Ovary (tissue), 9 donors: ENCODE results near the gene MAG. TPM values are rescaled to one million over a fixed set of nuclear protein-coding genes. Genes with fewer than 3 reads are reported as not detected.

ENCODE experiments used
- DNase-seq, 5 donors: peaks; one replicate each; pipeline ENCODE4 v3.0.0-alpha.2; 2019 to 2020
- H3K27ac ChIP-seq, 2 donors: fragments of 200-600 bp; one replicate each; pipeline versions ENCODE4 v1.5.1 to v1.8.0; 2019 to 2022
- H3K27me3 ChIP-seq: fragments of 200-600 bp; one replicate; pipeline ENCODE4 v1.8.0; 2022
- H3K36me3 ChIP-seq: fragments of 200-600 bp; sonication (generic); one replicate; pipeline ENCODE4 v1.5.1; 2019
- H3K4me1 ChIP-seq: one replicate; pipeline ENCODE4 v1.8.1; 2013; ENCODE audit warnings: mild to moderate bottlenecking, moderate library complexity; ENCODE audit not compliant: insufficient read depth
- H3K4me3 ChIP-seq: fragments of 200-600 bp; sonication (generic); one replicate; pipeline ENCODE4 v1.5.1; 2017
- H3K9me3 ChIP-seq, 2 donors: fragments of 200-600 bp in 1 of 2; sonication (generic) in 1 of 2; one replicate each; pipeline versions ENCODE4 v1.5.1 to v1.8.1; 2013 to 2019; ENCODE audit warnings: mild to moderate bottlenecking in 1 of 2, moderate library complexity in 1 of 2
- CTCF ChIP-seq, 3 donors: fragments of 450-650 bp in 2 of 3; fragments of 200-600 bp in 1 of 3; IDR thresholded peaks; one replicate each; pipeline versions ENCODE4 v1.5.1 to v1.8.0; 2016 to 2022; ENCODE audit warnings: antibody characterized with exemption in 3 of 3, mild to moderate bottlenecking in 1 of 3
- EP300 ChIP-seq: sonication (generic); formaldehyde crosslinking; IDR thresholded peaks from one replicate; pipeline ENCODE4 v1.6.1; 2017; ENCODE audit warnings: antibody characterized with exemption
- POLR2A ChIP-seq: fragments of 450-650 bp; IDR thresholded peaks from one replicate; pipeline ENCODE4 v1.6.1; 2017; ENCODE audit warnings: antibody characterized with exemption, mild to moderate bottlenecking, moderate library complexity
- WGBS, 3 donors: extraction: QIAGEN DNeasy Blood & Tissue Kit in 1 of 3; methylation state at CpG; one replicate each; pipeline versions ENCODE4 v1.1.5 to v1.1.7; 2013 to 2017; 5-methylcytosine and 5-hydroxymethylcytosine counted together
- intact Hi-C, 4 donors: fragments of 100-400 bp; cut with DNase I; formaldehyde crosslinking; loops; one replicate each; pipeline versions ENCODE4 v1.11.0 to v1.15.1; 2022 to 2023
- polyA plus RNA-seq, 2 donors: library from polyadenylated mRNA; stranded (reverse); fragments of 200-250 nt in 1 of 2; fragments of 350-450 nt in 1 of 2; fragmentation: Illumina TruSeq in 1 of 2; extraction: RNeasy Lipid Tissue Mini Kit (QIAGEN cat#74804) in 1 of 2; gene quantifications; one replicate each; pipeline ENCODE4 v1.2.3, GENCODE V29; 2013 to 2014
- total RNA-seq, 7 donors: library from RNA; depleted of rRNA in 2 of 7; stranded (reverse); fragments of >200 nt in 2 of 7; fragmentation: NEBNext Ultra II Directional in 3 of 7; extraction: Animal tissue kit (Norgen Biotek cat#: 25700) in 3 of 7; gene quantifications; one replicate each; pipeline versions ENCODE4 v1.1.0 to v1.2.4, GENCODE V29; 2016 to 2023
- donor health status: DM: no; HTN: no; CAD: no; lungs with moderate emphysema.
- donor health status: DM: no; HTN: no; CAD: no.
- donor health status: Bipolar disorder and iron deficiency.
- donor health status: DM: yes; HTN: yes; CAD: no.
- donor health status: DM: no; HTN: no; CAD: no.
- donor health status: DM: yes; HTN: yes; CAD: no.

The MAG gene
- total and polyA plus RNA-seq, 9 donors = 1.1 to 146 (median 94.2) TPM

GRCh38 chr19:35329323-35329722 is 37.4 kb downstream of the MAG start:
- H3K9me3 ChIP-seq = no peaks in the 10 kb centered on the region
- DNase-seq = no peak
- no peak overlapping the region for H3K4me3 ChIP-seq
- TF ChIP-seq CTCF (IDR thresholded peaks at IDR 0.05) = no peak
- no peak for TF ChIP-seq EP300
- no peak for TF ChIP-seq POLR2A
- no peak overlapping the region for H3K27ac ChIP-seq
- no peaks in the 10 kb centered on the region for H3K4me1 ChIP-seq
- H3K27me3 ChIP-seq = no peaks in the 10 kb centered on the region
- intact Hi-C loops = no loop called here
- 82 to 91% (median 89%) methylated on average over 3 to 4 of the region's 4 CpGs for WGBS, 3 donors
- no peaks in the 10 kb centered on the region for H3K36me3 ChIP-seq

GRCh38 chr19:35330475-35330874 is 38.5 kb downstream of the MAG start:
- intact Hi-C loops = no loop called here
- WGBS, 3 donors = 76 to 84% (median 79%) methylated on average over 7 of the region's 7 CpGs

GRCh38 chr19:35331551-35332214 is 39.7 kb downstream of the MAG start:
- Histone ChIP-seq H3K36me3 (no peaks in the 10 kb centered on the region), H3K27me3 (no peaks in the 10 kb centered on the region), H3K27ac (peak overlapping the region in 1 of 2 donors; percentile 8), H3K4me3 (no peak overlapping the region), H3K9me3 (no peaks in the 10 kb centered on the region), H3K4me1 (no peaks in the 10 kb centered on the region)
- WGBS, 3 donors = 54 to 66% (median 63%) methylated on average over 14 of the region's 14 CpGs
- DNase-seq = no peak
- intact Hi-C loops = no loop called here
- TF ChIP-seq POLR2A = no peak
- no peak for TF ChIP-seq EP300
- TF ChIP-seq CTCF (IDR thresholded peaks at IDR 0.05) = no peak

More at GRCh38 chr19:35330475-35330874, 38.5 kb downstream of the MAG start:
- TF ChIP-seq CTCF (IDR thresholded peaks at IDR 0.05) (no peak), POLR2A (no peak), EP300 (no peak)
- no peak for DNase-seq
- no peaks in the 10 kb centered on the region for H3K9me3 ChIP-seq
- H3K4me3 ChIP-seq = no peak overlapping the region
- H3K36me3 ChIP-seq = no peaks in the 10 kb centered on the region
- H3K27ac ChIP-seq = no peak overlapping the region
- H3K27me3 ChIP-seq = no peaks in the 10 kb centered on the region
- H3K4me1 ChIP-seq = no peaks in the 10 kb centered on the region

- Histone ChIP-seq H3K27ac (no peak overlapping the region), H3K4me3 (no peak overlapping the region), H3K36me3 (no peaks in the 10 kb centered on the region), H3K9me3 (no peaks in the 10 kb centered on the region), H3K27me3 (no peaks in the 10 kb centered on the region), H3K4me1 (no peaks in the 10 kb centered on the region)
- 59 to 65% (median 60%) methylated on average over 12 of the region's 12 CpGs for WGBS, 3 donors
- intact Hi-C loops = no loop called here
- TF ChIP-seq EP300 (no peak), CTCF (IDR thresholded peaks at IDR 0.05) (no peak), POLR2A (no peak)
- no peak for DNase-seq
Measured at GRCh38 chr19:35332817-35333216, 40.9 kb downstream of the MAG start.
